Activated CD8-positive, alpha-beta memory T cell treated with anti-CD3 and anti-CD28 coated beads, Interleukin-2, amount 50 U/mL, for 4 hours (primary cell): ENCODE results near the gene PLCB2.
A peak's percentile ranks its signal among the peaks of the same experiment; 100 is the strongest.

Experiments used
- DNase-seq: peaks from one replicate; pipeline ENCODE4 v3.0.0-alpha.2; 2020

The PLCB2 gene

GRCh38 chr15:40307421-40308211 is at the start of gene PLCB2:
Gene PLCB2, minus strand, starts transcription at chr15:40307935. Its CDS starts 263 bp downstream, at chr15:40307672.
- DNase-seq = peak; percentile 61

- DNase-seq = no peak
These were observed 49.5 kb upstream of the PLCB2 start for GRCh38 chr15:40357246-40357645.

GRCh38 chr15:40355976-40356585 is 48.3 kb upstream of the PLCB2 start:
- DNase-seq = no peak

DNA sequence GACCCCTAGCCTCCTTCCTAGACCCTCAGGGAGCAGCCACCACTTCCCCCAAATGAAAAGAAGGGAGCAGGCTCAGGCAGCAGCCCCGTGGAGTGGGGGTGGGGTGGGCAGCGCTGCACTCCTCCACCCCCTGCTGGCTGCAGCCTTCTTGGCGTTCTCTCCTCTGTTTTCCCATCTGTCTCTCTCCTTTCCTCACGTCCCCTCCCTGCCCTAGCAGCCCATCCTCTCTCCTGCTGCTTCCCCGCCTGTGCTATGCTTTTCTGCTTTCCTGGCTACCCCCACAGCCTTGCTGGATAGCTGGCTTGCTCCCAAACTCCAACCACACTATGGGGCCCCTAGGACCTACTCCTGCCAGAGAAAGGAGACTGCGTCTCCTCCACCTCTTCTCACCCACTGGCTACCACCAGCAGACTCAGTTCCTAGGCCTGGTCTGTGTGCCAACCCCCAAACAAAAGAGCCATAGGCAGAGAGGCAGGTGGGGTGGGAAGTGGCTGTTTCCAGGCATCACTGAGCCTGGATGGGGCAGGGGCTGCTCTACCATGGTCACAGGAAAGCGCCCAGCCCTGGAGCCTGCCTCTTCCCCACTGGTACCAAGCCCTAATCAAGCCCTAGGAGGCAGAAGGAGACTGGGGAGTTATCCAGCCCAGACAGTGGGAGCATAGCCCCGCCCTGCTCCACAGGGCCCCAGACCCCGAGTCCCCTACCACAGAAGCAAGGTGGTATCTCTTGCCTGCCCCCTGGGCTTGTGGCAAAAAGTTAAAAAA is 46.9 kb upstream of the PLCB2 start:
- DNase-seq = no peak

- no peak for DNase-seq
These were observed 46.0 kb upstream of the PLCB2 start for GRCh38 chr15:40353697-40354096.

DNA sequence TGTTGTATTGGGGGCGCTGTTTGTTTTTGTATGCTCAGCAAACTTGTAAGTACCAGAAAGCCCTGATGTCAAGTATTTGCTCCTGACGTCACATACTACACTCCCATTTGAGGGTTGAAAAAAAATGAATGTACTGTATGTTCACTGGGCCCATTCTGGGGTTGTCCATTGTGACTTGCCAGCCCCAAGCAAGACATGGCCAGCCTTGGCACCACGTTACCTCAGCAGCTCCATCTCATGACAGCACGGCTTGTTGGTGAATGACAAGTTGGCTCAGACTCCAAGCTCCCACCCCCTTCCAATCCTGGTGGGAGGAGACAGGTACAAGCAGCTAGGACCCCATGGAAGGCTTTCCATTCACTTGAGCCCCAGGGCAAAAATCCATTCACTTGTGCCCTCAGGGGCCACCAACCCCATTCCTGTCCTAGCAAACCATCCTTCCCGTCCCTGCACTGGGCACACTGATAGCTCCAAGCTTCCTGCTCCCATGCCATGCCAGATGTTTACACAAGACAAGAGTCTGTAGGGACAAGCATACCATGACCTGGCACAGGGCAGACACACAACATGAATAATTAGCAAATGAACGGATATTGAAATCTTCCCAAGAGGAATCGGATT is 44.7 kb upstream of the PLCB2 start:
- no peak for DNase-seq

DNA sequence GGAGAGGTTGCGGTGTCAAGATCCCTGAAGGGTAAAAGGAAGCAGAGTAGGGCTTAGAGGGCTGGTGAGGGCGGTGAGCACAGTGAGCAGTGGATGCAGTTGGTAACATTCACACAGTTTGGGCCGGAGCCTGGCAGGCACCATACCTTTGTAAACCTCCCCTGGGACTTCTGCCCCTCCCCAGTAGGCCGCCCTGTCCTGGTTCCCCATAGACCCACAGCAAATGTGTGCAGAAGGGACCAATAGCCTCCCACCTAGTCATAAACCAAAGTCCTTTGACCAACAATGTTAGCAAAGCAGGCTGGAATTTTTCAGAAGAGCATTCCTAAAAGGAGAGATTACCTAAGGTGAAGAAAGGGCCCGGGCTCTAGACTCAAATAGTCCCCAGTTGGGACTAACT is 41.4 kb upstream of the PLCB2 start:
- DNase-seq = no peak

DNA sequence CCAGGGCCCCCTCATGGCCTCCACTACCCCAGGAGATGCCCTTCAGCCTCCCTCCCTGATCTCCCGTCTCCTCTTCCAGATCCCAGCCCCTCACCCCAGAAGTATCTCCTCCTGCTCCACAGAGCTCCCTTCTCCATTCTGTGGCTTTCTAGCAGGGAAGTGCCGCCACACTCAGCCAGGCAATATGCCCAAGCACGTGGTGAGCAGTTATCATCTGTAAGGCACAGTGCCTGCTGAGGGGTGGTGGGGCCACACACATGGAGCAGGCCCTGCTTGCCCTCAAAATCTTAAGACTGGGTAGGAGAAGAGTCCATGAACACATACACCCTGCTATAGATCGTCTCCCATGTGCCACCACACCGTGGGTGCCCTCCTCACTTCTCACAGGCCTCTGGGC is 40.7 kb upstream of the PLCB2 start:
- DNase-seq = no peak

DNA sequence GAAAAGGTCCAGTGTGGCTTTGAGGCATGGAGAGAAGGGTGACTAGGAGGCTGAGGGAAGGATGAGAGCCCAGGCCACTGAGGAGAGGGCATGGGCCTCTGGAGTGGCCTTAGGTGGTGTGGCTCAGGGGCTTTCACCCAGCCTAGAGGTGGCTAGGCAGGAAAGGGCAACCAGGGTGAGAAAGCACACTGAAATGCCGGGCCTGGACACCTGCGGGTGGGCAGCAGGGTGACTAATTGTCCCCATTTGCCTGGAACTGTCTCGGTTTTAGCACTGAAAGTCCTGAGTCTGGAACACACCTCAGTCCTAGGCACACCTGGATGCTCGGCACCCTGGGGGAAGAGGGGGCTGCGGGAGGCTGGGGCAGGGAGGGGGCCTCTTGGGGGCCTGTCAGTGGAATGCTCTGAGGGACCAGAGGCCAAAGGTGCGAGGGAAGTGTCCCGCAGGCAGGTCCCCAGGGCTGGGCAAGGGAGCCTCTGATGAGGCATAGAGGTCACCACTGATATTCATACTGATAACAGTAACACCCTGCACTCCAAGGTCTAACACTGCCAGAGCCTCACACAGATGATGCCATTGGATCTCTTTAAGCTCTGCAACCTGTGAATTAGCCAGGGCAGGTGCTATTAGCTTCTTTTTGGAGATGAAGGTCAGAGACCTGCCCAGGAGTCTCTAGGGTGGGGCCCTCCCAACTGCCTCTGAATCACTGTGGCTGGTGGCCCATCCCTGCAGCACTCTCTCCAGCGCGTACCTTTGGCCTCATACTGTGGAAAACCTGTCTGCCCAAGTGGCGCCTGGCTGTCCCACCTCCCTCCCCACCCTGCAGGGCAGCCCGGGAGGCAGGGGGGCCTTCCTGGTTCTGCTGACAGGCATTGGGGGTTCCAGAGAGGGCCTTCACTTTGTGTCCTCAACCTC is 40.1 kb upstream of the PLCB2 start:
- no peak for DNase-seq

- DNase-seq = no peak
These were observed 39.1 kb upstream of the PLCB2 start for GRCh38 chr15:40346579-40347558.

DNA sequence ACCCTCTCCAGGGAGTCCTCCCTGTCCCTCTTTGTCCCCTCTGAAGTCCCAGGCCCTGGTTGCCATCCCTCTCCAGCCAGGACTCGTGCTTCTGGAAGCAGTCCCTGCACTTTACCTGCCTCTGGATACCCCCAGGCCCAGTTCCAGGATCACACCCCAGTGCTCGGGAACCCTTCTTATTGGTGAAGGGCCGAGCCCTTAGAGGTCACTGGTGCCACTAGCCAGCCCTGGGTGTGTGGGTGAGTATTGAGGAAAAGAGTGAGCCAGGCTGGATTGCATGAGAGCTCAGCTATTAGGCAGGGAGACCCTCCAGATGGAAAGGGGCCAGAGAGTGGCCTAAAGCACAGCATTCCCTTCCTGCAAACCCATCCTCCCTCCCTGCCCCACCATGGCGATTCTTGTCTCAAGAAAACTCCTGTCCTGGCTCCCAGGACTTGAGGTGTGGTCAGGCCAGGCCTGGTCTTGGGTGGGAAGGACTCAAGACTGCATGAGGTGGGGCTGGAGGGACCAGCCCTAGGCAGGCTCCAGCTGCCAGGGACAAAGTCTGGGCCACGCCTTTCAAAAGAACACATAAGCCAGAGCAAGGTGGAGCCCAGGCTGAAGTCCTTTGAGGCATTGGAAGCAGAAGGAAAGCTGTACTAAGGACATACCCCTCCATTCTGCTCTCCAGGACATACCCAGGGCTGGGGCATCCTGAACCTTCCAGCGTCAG is 38.3 kb upstream of the PLCB2 start:
- no peak for DNase-seq

DNA sequence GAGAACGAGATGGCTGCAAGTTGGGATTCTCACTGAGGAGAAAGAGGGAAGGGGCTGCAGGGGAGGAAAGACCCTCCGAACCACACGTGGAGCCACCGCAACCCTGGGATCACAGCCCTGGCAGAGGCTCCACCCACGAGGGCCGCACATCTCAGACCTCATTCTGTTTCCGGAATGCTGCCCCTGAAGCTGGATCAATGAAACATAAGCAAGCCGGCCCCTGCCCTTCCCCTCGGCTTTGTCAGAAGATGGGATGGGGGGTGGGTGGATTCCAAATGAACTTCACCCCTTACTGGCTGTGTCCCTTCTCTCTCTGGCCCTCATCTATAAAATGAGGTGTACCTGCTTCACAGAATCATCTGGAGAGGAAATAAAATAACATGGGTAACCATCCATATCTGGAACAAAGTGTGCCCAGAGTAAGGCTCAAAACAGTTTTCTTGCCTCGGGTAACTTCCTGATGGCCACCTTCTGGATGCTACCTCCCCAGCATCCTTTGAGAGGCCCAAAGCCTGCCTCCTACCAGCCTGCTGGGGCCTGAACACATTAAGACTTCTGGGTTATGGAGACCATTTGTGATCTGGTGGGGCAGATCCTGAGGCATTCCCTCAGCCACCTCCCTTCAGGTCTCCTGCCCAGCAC is 37.6 kb upstream of the PLCB2 start:
- no peak for DNase-seq

DNA sequence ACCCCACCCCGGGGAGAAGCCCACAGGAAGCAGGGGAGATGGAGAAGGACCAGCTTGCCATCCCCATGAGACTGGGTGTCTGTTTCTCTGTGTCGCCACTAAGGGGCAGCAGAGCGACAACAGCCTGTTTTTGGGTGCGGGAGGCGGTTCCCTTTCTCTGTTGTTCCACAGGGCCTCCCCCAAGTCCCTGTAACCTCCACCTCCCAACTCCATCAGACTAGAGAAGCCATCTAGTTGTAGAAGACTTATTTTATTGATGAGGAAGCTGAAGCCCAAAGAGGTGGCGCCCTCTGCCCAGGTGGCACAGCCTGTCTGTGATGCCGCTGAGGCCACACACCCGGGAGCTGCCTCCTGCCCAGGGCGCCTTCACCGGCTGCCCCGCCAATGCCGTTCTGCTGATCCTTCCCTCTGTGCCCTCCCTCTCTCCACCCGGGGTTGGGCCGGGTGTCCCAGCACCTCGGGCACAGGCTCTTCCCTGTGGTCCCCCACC is 36.9 kb upstream of the PLCB2 start:
- peak; percentile 72 for DNase-seq

DNA sequence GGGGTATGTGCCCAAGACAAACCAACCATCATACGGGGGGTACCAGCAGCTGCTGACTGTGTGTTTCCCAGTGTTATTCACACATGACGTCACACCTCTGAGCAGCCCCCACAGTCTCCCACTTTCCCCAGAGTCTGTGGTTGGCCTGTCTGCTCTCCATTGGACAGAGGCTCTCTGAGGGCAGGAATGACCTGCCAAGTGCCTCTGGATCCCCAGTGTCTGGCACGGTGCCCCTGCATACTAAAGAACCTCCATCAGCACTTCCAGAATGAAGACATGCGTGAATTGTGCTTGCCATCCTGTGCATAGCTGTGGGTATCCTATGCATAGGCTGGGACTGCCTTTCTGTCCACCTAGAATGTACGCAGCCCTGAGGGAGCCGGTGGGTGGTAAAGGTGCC is 36.5 kb upstream of the PLCB2 start:
- no peak for DNase-seq

GRCh38 chr15:40343512-40343911 is 35.8 kb upstream of the PLCB2 start:
- no peak for DNase-seq

DNA sequence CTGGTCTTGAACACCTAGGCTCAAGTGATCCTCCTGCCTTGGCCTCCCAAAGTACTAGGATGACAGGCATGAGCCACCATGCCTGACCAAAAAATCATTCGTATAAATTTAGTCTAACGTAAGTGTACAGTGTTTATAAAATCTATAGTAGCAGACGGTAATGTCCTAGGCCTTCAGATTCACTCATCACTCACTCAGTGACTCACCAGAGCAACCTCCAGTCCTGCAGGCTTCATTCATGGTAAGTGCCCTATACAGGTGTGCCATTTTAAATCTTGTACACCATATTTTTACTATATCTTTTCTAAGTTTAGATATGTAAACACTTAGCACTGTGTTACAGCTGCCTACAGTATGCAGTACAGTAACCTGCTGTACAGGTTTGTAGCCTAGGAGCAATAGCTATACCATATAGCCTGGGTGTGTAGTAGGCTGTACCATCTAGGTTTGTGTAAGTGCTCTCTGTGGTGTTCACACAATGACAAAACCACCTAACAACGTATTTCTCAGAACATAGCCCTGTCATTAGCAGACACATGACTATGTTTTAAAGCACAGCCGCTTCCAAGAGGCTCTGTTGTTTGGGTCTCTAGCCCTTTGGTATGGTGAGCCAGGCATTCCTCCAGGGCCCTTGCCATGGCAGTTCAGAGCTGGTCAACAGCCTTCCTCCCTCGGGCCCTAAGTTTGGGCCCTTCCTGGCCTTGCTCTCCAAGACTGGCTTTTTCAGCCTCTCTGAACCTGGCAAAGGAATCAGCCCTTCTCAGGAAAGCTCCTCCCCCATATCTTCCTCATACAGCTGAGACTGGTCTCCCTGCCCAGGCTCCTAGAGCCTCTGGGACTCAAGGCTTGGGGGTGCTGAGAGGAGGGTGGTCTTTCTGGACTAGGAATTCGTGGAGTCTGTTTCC is 34.9 kb upstream of the PLCB2 start:
- no peak for DNase-seq

DNA sequence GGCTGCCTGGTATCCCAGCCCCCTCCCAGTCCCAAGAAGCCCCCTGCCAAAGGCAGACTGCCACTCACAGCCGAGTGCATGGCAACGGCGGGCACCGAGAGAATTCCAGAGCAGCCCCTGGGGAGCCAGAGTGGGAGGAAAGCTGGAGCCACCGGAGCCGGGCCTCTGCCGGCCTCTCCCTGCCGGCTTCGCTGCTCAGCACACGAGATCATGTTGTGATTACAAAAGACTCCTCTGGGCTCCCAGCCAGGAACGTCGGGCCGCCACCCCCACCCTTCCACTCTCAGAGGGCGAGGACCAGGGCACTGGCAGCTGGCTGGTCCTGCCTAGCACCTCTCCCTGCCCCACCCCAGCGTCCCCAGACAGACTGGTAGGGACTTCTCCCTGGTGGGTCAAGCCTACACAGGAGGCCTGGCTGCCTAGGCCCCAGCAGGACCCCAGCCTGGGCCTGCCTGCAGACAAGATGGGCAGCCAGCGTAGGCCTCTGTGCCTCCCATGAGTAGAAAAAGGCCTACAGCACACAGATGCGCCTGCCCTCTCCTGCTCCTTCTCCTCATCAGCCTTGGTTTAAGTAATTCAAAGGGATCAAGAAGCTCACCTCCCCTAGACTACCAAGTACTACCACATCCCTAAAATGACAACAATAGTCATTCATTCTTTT is 33.1 kb upstream of the PLCB2 start, which contains the start of gene CCDC9B:
Gene CCDC9B (minus strand): TSS at position 200 of the 661 bp plus-strand sequence. CDS start 120 bp downstream, at position 80.
- no peak for DNase-seq
